Smooth muscle cell (in vitro differentiated cells): Measurements from ENCODE around the gene ZNF442. TPM values are rescaled to one million over a fixed set of nuclear protein-coding genes. Genes with fewer than 3 reads are reported as not detected.
"Not testable (repeated sequence)": the region's sequence is repeated elsewhere in the genome, so short reads cannot be mapped to it uniquely, and the experiment has no call there.

ENCODE experiments used
- DNase-seq: peaks from one replicate; lab custom pipeline; 2025; ENCODE audit not compliant: unreplicated experiment; lab: John Stamatoyannopoulos, UW
- H2AFZ ChIP-seq: fragments of 200-600 bp; sonication (generic); 2 replicates; pipeline ENCODE4 v1.6.0; 2016; ENCODE audit warnings: antibody characterized with exemption, low read depth, mild to moderate bottlenecking
- H3F3A ChIP-seq: fragments of 200-600 bp; sonication (generic); 2 replicates; pipeline ENCODE4 v1.6.0; 2017; ENCODE audit warnings: antibody characterized with exemption, low read depth
- H3K27ac ChIP-seq: fragments of 200-600 bp; sonication (generic); 2 replicates; pipeline ENCODE4 v1.5.1; 2016; ENCODE audit warnings: low read depth, mild to moderate bottlenecking
- H3K27me3 ChIP-seq: fragments of 200-600 bp; sonication (generic); 2 replicates; pipeline ENCODE4 v1.6.1; 2016; ENCODE audit warnings: low read depth, mild to moderate bottlenecking
- H3K36me3 ChIP-seq: fragments of 200-600 bp; sonication (generic); 2 replicates; pipeline ENCODE4 v1.5.1; 2016; ENCODE audit warnings: low read depth
- H3K4me1 ChIP-seq: fragments of 200-600 bp; sonication (generic); 2 replicates; pipeline ENCODE4 v1.5.1; 2016; ENCODE audit warnings: low read depth
- H3K4me2 ChIP-seq: fragments of 200-600 bp; sonication (generic); 2 replicates; pipeline ENCODE4 v1.6.0; 2016; ENCODE audit warnings: mild to moderate bottlenecking
- H3K4me3 ChIP-seq: fragments of 200-600 bp; sonication (generic); 2 replicates; pipeline ENCODE4 v1.5.1; 2016; ENCODE audit warnings: mild to moderate bottlenecking
- H3K79me2 ChIP-seq: fragments of 200-600 bp; sonication (generic); 2 replicates; pipeline ENCODE4 v1.6.0; 2016; ENCODE audit warnings: low read depth, mild to moderate bottlenecking
- H3K9ac ChIP-seq: fragments of 200-600 bp; sonication (generic); 2 replicates; pipeline ENCODE4 v1.6.0; 2016; ENCODE audit warnings: low read depth
- H3K9me3 ChIP-seq: fragments of 200-600 bp; sonication (generic); replicated peaks from 2 replicates; pipeline ENCODE4 v1.5.1; 2016; ENCODE audit warnings: low read depth
- H4K20me1 ChIP-seq: fragments of 200-600 bp; sonication (generic); 2 replicates; pipeline ENCODE4 v1.6.0; 2016; ENCODE audit warnings: low read depth
- CTCF ChIP-seq: fragments of 200-600 bp; sonication (generic); IDR thresholded peaks from 2 replicates; pipeline ENCODE4 v1.5.1; 2017; ENCODE audit warnings: borderline replicate concordance, mild to moderate bottlenecking, antibody characterized with exemption; ENCODE audit not compliant: insufficient read depth, poor library complexity, severe bottlenecking
- WGBS: methylation state at CpG from one replicate; pipeline ENCODE4 v1.1.7; 2016; ENCODE audit warnings: low lambda C conversion rate; 5-methylcytosine and 5-hydroxymethylcytosine counted together
- polyA plus RNA-seq: library from polyadenylated mRNA; unstranded; fragments of >200 nt; fragmentation: Nextera tagmentation; extraction: Ambion mirVana; gene quantifications from 2 replicates; pipeline ENCODE4 v1.2.1, GENCODE V29; 2016
- total RNA-seq: library from RNA; depleted of rRNA; stranded (reverse); fragments of >200 nt; gene quantifications from 2 replicates; pipeline ENCODE4 v1.2.3, GENCODE V29; 2014

Gene ZNF442
- total and polyA plus RNA-seq, 2 experiments from 2014 or later, result 0.06 to 0.40 TPM

GRCh38 chr19:12364391-12365235, 870 bp downstream of the ZNF442 start:
- WGBS, result 16% methylated on average over 28 of the region's 28 CpGs
- Histone ChIP-seq H3K27me3 (no peaks in the 10 kb centered on the region), H3F3A (no peaks in the 10 kb centered on the region), H3K4me2 (peak overlapping the region; percentile 98), H3K36me3 (no peaks in the 10 kb centered on the region), H2AFZ (peak overlapping the region; percentile 73), H3K4me1 (peaks cover 10% of the 10 kb centered on the region), H3K79me2 (no peaks in the 10 kb centered on the region), H3K9me3 (no peaks in the 10 kb centered on the region), H3K9ac (peak overlapping the region; percentile 27), H4K20me1 (no peaks in the 10 kb centered on the region), H3K4me3 (peak overlapping the region; percentile 88), H3K27ac (no peak overlapping the region)
- no peak for TF ChIP-seq CTCF
- no peak for DNase-seq

- not testable (repeated sequence) for H4K20me1 ChIP-seq, DNase-seq, H3K4me1 ChIP-seq, H3K4me3 ChIP-seq, H3K9me3 ChIP-seq, H2AFZ ChIP-seq, H3K4me2 ChIP-seq, H3F3A ChIP-seq, H3K79me2 ChIP-seq, H3K36me3 ChIP-seq, H3K27ac ChIP-seq, H3K27me3 ChIP-seq, H3K9ac ChIP-seq
- 99% methylated on average over 14 of the region's 30 CpGs for WGBS
Measured at GRCh38 chr19:12362236-12362635, 3.2 kb downstream of the ZNF442 start.

GRCh38 chr19:12353375-12353774, 12.1 kb downstream of the ZNF442 start:
- Histone ChIP-seq H3K9me3 (peaks cover 45% of the 10 kb centered on the region), H4K20me1 (no peaks in the 10 kb centered on the region), H3K9ac (no peak overlapping the region), H3K27me3 (no peaks in the 10 kb centered on the region), H3K79me2 (no peaks in the 10 kb centered on the region), H2AFZ (no peak overlapping the region), H3F3A (no peaks in the 10 kb centered on the region), H3K36me3 (peaks cover 33% of the 10 kb centered on the region), H3K27ac (no peak overlapping the region), H3K4me3 (no peak overlapping the region), H3K4me1 (no peaks in the 10 kb centered on the region), H3K4me2 (no peak overlapping the region)
- no peak for TF ChIP-seq CTCF
- no peak for DNase-seq
- WGBS, result 89% methylated on average over 4 of the region's 4 CpGs

GRCh38 chr19:12350890-12351197, 14.6 kb downstream of the ZNF442 start:
- Histone ChIP-seq H3K36me3 (peaks cover 33% of the 10 kb centered on the region), H3F3A (no peaks in the 10 kb centered on the region), H3K79me2 (no peaks in the 10 kb centered on the region), H3K27me3 (no peaks in the 10 kb centered on the region), H3K27ac (no peak overlapping the region), H3K4me1 (no peaks in the 10 kb centered on the region), H4K20me1 (no peaks in the 10 kb centered on the region), H3K9ac (no peak overlapping the region), H3K4me3 (no peak overlapping the region), H3K9me3 (peaks cover 47% of the 10 kb centered on the region), H3K4me2 (no peak overlapping the region), H2AFZ (no peak overlapping the region)
- DNase-seq, result no peak
- WGBS, result 94% methylated on average over 5 of the region's 5 CpGs
- no peak for TF ChIP-seq CTCF
